ENCODE results near the gene B4GALNT4.
"Not testable (repeated sequence)": the region's sequence is repeated elsewhere in the genome, so short reads cannot be mapped to it uniquely, and the experiment has no call there.

The B4GALNT4 gene

GRCh38 chr11:420054-420910, 51.0 kb downstream of the B4GALNT4 start:
- H3K4me3 ChIP-seq (ENCODE audit: low read length): no peak overlapping the region
- DNase-seq (ENCODE audit: low read depth): no peak
- TF ChIP-seq CTCF (conservative IDR thresholded peaks at IDR 0.05; ENCODE audit: low read depth, low read length): no peak

- H3K4me3 ChIP-seq (ENCODE audit: low read length): no peak overlapping the region
- no peak for DNase-seq (ENCODE audit: low read depth)
- no peak for TF ChIP-seq CTCF (conservative IDR thresholded peaks at IDR 0.05; ENCODE audit: low read depth, low read length)
Measured at GRCh38 chr11:420911-421321, 51.6 kb downstream of the B4GALNT4 start.

GRCh38 chr11:422249-422656, 53.0 kb downstream of the B4GALNT4 start:
- no peak overlapping the region for H3K4me3 ChIP-seq (ENCODE audit: low read length)
- no peak for TF ChIP-seq CTCF (conservative IDR thresholded peaks at IDR 0.05; ENCODE audit: low read depth, low read length)
- DNase-seq (ENCODE audit: low read depth): no peak

- no peak for DNase-seq (ENCODE audit: low read depth)
- H3K4me3 ChIP-seq (ENCODE audit: low read length): no peak overlapping the region
- TF ChIP-seq CTCF (conservative IDR thresholded peaks at IDR 0.05; ENCODE audit: low read depth, low read length): no peak
Measured at GRCh38 chr11:424232-424631, 54.9 kb downstream of the B4GALNT4 start.

GRCh38 chr11:424766-425165, 55.5 kb downstream of the B4GALNT4 start:
- DNase-seq (ENCODE audit: low read depth); H3K4me3 ChIP-seq (ENCODE audit: low read length): not testable (repeated sequence)

GRCh38 chr11:425301-425700, 56.0 kb downstream of the B4GALNT4 start:
- no peak for TF ChIP-seq CTCF (conservative IDR thresholded peaks at IDR 0.05; ENCODE audit: low read depth, low read length)

GRCh38 chr11:426851-427250, 57.6 kb downstream of the B4GALNT4 start:
- TF ChIP-seq CTCF (conservative IDR thresholded peaks at IDR 0.05; ENCODE audit: low read depth, low read length): no peak
- no peak for DNase-seq (ENCODE audit: low read depth)
- H3K4me3 ChIP-seq (ENCODE audit: low read length): no peak overlapping the region

More at GRCh38 chr11:425301-425700, 56.0 kb downstream of the B4GALNT4 start:
- DNase-seq (ENCODE audit: low read depth): no peak
- no peak overlapping the region for H3K4me3 ChIP-seq (ENCODE audit: low read length)

Measured in retinal pigment epithelial cell (primary cell).